ENCODE results near the gene SCFD2. TPM values are rescaled to one million over a fixed set of nuclear protein-coding genes. Genes with fewer than 3 reads are reported as not detected.

SCFD2 gene
- total RNA-seq, 1 experiment from 2014 or later: 8.1 TPM

DNA sequence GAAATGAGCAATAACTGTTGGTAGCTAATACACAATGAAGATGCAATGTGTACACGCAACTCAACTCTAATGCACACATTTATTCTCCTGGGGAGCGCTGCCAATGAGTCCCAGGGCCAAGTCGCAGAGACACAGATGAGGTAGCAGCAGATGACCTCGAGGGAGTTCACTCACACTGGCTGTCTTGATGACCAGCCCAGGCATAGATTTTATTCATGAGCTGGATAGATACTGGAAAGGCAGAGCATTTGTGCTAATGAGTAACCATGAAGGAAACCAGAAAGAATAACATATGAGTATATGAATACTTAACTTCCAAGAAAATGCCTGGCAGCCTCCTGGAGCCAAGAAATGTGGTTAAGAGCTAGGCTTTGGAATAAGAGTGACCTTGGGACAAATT, 461.4 kb downstream of the SCFD2 start:
- H3K9me3 ChIP-seq (ENCODE audit: insufficient read depth, low read depth): no peaks in the 10 kb centered on the region
- no peak for DNase-seq
- H3K36me3 ChIP-seq (ENCODE audit: low read depth): no peaks in the 10 kb centered on the region
- H3K4me3 ChIP-seq: no peak overlapping the region
- no peak overlapping the region for H3K27ac ChIP-seq
- ChIA-PET CTCF (no interaction called here), POLR2A (ENCODE audit: unreplicated experiment) (no interaction called here)
- H4K20me1 ChIP-seq (ENCODE audit: insufficient read depth): no peaks in the 10 kb centered on the region
- no peaks in the 10 kb centered on the region for H3F3A ChIP-seq (ENCODE audit: insufficient read depth, low read depth)
- H3K4me1 ChIP-seq (replicated peaks; ENCODE audit: insufficient read depth): no peaks in the 10 kb centered on the region
- no peak for TF ChIP-seq EZH2 (IDR thresholded peaks at IDR 0.05; ENCODE audit: low read depth)
- TF ChIP-seq, protein P1, sequence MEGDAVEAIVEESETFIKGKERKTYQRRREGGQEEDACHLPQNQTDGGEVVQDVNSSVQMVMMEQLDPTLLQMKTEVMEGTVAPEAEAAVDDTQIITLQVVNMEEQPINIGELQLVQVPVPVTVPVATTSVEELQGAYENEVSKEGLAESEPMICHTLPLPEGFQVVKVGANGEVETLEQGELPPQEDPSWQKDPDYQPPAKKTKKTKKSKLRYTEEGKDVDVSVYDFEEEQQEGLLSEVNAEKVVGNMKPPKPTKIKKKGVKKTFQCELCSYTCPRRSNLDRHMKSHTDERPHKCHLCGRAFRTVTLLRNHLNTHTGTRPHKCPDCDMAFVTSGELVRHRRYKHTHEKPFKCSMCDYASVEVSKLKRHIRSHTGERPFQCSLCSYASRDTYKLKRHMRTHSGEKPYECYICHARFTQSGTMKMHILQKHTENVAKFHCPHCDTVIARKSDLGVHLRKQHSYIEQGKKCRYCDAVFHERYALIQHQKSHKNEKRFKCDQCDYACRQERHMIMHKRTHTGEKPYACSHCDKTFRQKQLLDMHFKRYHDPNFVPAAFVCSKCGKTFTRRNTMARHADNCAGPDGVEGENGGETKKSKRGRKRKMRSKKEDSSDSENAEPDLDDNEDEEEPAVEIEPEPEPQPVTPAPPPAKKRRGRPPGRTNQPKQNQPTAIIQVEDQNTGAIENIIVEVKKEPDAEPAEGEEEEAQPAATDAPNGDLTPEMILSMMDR (conservative IDR thresholded peaks at IDR 0.05): no peak
- no peaks in the 10 kb centered on the region for H3K27me3 ChIP-seq (ENCODE audit: insufficient read depth, low read depth)
- H3K9me2 ChIP-seq (ENCODE audit: insufficient read depth): no peaks in the 10 kb centered on the region
- no peak overlapping the region for H2AFZ ChIP-seq
- intact Hi-C loops (cut with micrococcal nuclease; ENCODE audit: unreplicated experiment): no loop called here
- H3K4me2 ChIP-seq: no peak overlapping the region
- BruUV-seq (replicated peaks): no TSS peak
- H3K79me2 ChIP-seq (ENCODE audit: low read depth): no peaks in the 10 kb centered on the region

DNA sequence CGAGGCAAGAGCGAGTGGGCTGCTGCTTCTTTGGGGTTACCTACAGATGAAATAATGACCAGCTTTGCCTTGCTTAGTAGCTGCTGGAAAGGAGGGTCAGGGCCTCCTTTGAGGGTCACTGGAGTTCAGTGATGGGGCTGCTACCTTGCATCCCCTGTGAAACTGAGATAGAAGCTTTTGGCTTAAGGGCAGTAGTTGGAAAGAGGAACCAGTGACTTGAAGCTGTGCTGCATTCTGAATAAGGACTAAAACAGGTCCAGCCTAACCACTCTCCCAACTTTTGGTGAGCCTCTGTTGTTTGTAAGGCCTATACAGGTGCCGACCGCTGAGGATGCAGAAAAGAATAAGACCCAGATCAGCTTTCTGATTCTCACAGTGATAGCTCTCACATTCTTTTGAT, 462.6 kb downstream of the SCFD2 start:
- BruUV-seq (replicated peaks): no TSS peak
- Histone ChIP-seq H3K27me3 (ENCODE audit: insufficient read depth, low read depth) (no peaks in the 10 kb centered on the region), H3K27ac (no peak overlapping the region), H3F3A (ENCODE audit: insufficient read depth, low read depth) (no peaks in the 10 kb centered on the region), H3K36me3 (ENCODE audit: low read depth) (no peaks in the 10 kb centered on the region), H3K9me3 (ENCODE audit: insufficient read depth, low read depth) (no peaks in the 10 kb centered on the region), H3K4me1 (replicated peaks; ENCODE audit: insufficient read depth) (no peaks in the 10 kb centered on the region), H3K4me2 (no peak overlapping the region), H3K4me3 (no peak overlapping the region), H3K79me2 (ENCODE audit: low read depth) (no peaks in the 10 kb centered on the region), H4K20me1 (ENCODE audit: insufficient read depth) (no peaks in the 10 kb centered on the region), H3K9me2 (ENCODE audit: insufficient read depth) (no peaks in the 10 kb centered on the region), H2AFZ (no peak overlapping the region)
- DNase-seq: no peak
- no peak for TF ChIP-seq EZH2 (IDR thresholded peaks at IDR 0.05; ENCODE audit: low read depth)
- TF ChIP-seq, protein P1 (conservative IDR thresholded peaks at IDR 0.05): no peak
- POLR2A ChIA-PET (ENCODE audit: unreplicated experiment): no interaction called here
- CTCF ChIA-PET: no interaction called here
- intact Hi-C loops (cut with micrococcal nuclease; ENCODE audit: unreplicated experiment): no loop called here

GRCh38 chr4:52894443-52894842, 471.4 kb downstream of the SCFD2 start:
- H3K79me2 ChIP-seq (ENCODE audit: low read depth): no peaks in the 10 kb centered on the region
- H3K27ac ChIP-seq: no peak overlapping the region
- no peak overlapping the region for H3K4me2 ChIP-seq
- no peak for TF ChIP-seq EZH2 (IDR thresholded peaks at IDR 0.05; ENCODE audit: low read depth)
- TF ChIP-seq, protein P1 (conservative IDR thresholded peaks at IDR 0.05): no peak
- H3K36me3 ChIP-seq (ENCODE audit: low read depth): no peaks in the 10 kb centered on the region
- H3K27me3 ChIP-seq (ENCODE audit: insufficient read depth, low read depth): no peaks in the 10 kb centered on the region
- POLR2A ChIA-PET (ENCODE audit: unreplicated experiment): interaction anchor here (0.7 kb wide), 1 partner anchor 552 kb away, joined by 5 read pairs; no protein-coding TSS in a partner anchor
- DNase-seq: no peak
- no peak overlapping the region for H3K4me3 ChIP-seq
- H3K9me2 ChIP-seq (ENCODE audit: insufficient read depth): no peaks in the 10 kb centered on the region
- no TSS peak for BruUV-seq (replicated peaks)
- no peaks in the 10 kb centered on the region for H3K9me3 ChIP-seq (ENCODE audit: insufficient read depth, low read depth)
- intact Hi-C loops (cut with micrococcal nuclease; ENCODE audit: unreplicated experiment): no loop called here
- CTCF ChIA-PET: no interaction called here
- no peaks in the 10 kb centered on the region for H4K20me1 ChIP-seq (ENCODE audit: insufficient read depth)
- no peaks in the 10 kb centered on the region for H3F3A ChIP-seq (ENCODE audit: insufficient read depth, low read depth)
- H3K4me1 ChIP-seq (replicated peaks; ENCODE audit: insufficient read depth): no peaks in the 10 kb centered on the region
- H2AFZ ChIP-seq: no peak overlapping the region

Data from PC-9 (cell line).